Measurements from ENCODE around the gene TMEM30B.

The TMEM30B gene

GRCh38 chr14:61281186-61281947 lies at the start of gene TMEM30B:
Gene TMEM30B (minus strand): TSS chr14:61281338. CDS start chr14:61281147, 191 bp downstream.
- H3K36me3 ChIP-seq (ENCODE audit: control insufficient read depth, insufficient read depth, low read length, severe bottlenecking) = no peaks in the 10 kb centered on the region
- no peak for DNase-seq (ENCODE audit: low read depth)
- H3K9ac ChIP-seq (ENCODE audit: low read length) = peak within 1 kb of the TSS; percentile 92

GRCh38 chr14:61330511-61330910 lies 49.4 kb upstream of the TMEM30B start:
- Histone ChIP-seq H3K4me3 (ENCODE audit: low read length) (no peak overlapping the region), H3K27me3 (replicated peaks; ENCODE audit: control insufficient read depth, insufficient read depth, low read length) (peaks cover 4% of the 10 kb centered on the region), H3K36me3 (ENCODE audit: control insufficient read depth, insufficient read depth, low read length, severe bottlenecking) (no peaks in the 10 kb centered on the region), H3K9me3 (ENCODE audit: control insufficient read depth, low read length) (peaks cover 4% of the 10 kb centered on the region), H3K4me1 (ENCODE audit: control insufficient read depth, insufficient read depth, low read length) (peaks cover 6% of the 10 kb centered on the region), H3K9ac (ENCODE audit: low read length) (no peak overlapping the region)
- DNase-seq (ENCODE audit: low read depth) = no peak

More at GRCh38 chr14:61281186-61281947, at the start of gene TMEM30B:
- Histone ChIP-seq H3K9me3 (ENCODE audit: control insufficient read depth, low read length) (peaks cover 4% of the 10 kb centered on the region), H3K27me3 (replicated peaks; ENCODE audit: control insufficient read depth, insufficient read depth, low read length) (no peaks in the 10 kb centered on the region), H3K4me1 (ENCODE audit: control insufficient read depth, insufficient read depth, low read length) (peaks cover 43% of the 10 kb centered on the region), H3K4me3 (ENCODE audit: low read length) (peak within 1 kb of the TSS; percentile 89)

- no peak for DNase-seq (ENCODE audit: low read depth)
- H3K9ac ChIP-seq (ENCODE audit: low read length) = no peak overlapping the region
- H3K4me1 ChIP-seq (ENCODE audit: control insufficient read depth, insufficient read depth, low read length) = peaks cover 6% of the 10 kb centered on the region
- peaks cover 4% of the 10 kb centered on the region for H3K27me3 ChIP-seq (replicated peaks; ENCODE audit: control insufficient read depth, insufficient read depth, low read length)
- H3K9me3 ChIP-seq (ENCODE audit: control insufficient read depth, low read length) = peaks cover 6% of the 10 kb centered on the region
- H3K4me3 ChIP-seq (ENCODE audit: low read length) = no peak overlapping the region
- H3K36me3 ChIP-seq (ENCODE audit: control insufficient read depth, insufficient read depth, low read length, severe bottlenecking) = no peaks in the 10 kb centered on the region
Observed at GRCh38 chr14:61329478-61330051, 48.4 kb upstream of the TMEM30B start.

GRCh38 chr14:61328626-61329262 lies 47.6 kb upstream of the TMEM30B start:
- peaks cover 9% of the 10 kb centered on the region for H3K27me3 ChIP-seq (replicated peaks; ENCODE audit: control insufficient read depth, insufficient read depth, low read length)
- no peak for DNase-seq (ENCODE audit: low read depth)
- no peak overlapping the region for H3K9ac ChIP-seq (ENCODE audit: low read length)
- no peaks in the 10 kb centered on the region for H3K36me3 ChIP-seq (ENCODE audit: control insufficient read depth, insufficient read depth, low read length, severe bottlenecking)
- peaks cover 6% of the 10 kb centered on the region for H3K9me3 ChIP-seq (ENCODE audit: control insufficient read depth, low read length)
- no peak overlapping the region for H3K4me3 ChIP-seq (ENCODE audit: low read length)
- peaks cover 6% of the 10 kb centered on the region for H3K4me1 ChIP-seq (ENCODE audit: control insufficient read depth, insufficient read depth, low read length)

GRCh38 chr14:61326847-61327246 lies 45.7 kb upstream of the TMEM30B start:
- peaks cover 15% of the 10 kb centered on the region for H3K4me1 ChIP-seq (ENCODE audit: control insufficient read depth, insufficient read depth, low read length)
- no peak overlapping the region for H3K9ac ChIP-seq (ENCODE audit: low read length)
- DNase-seq (ENCODE audit: low read depth) = no peak
- H3K27me3 ChIP-seq (replicated peaks; ENCODE audit: control insufficient read depth, insufficient read depth, low read length) = peaks cover 21% of the 10 kb centered on the region
- H3K4me3 ChIP-seq (ENCODE audit: low read length) = no peak overlapping the region
- peaks cover 6% of the 10 kb centered on the region for H3K9me3 ChIP-seq (ENCODE audit: control insufficient read depth, low read length)
- no peaks in the 10 kb centered on the region for H3K36me3 ChIP-seq (ENCODE audit: control insufficient read depth, insufficient read depth, low read length, severe bottlenecking)

GRCh38 chr14:61326146-61326545 lies 45.0 kb upstream of the TMEM30B start:
- H3K4me3 ChIP-seq (ENCODE audit: low read length) = no peak overlapping the region
- no peaks in the 10 kb centered on the region for H3K36me3 ChIP-seq (ENCODE audit: control insufficient read depth, insufficient read depth, low read length, severe bottlenecking)
- H3K27me3 ChIP-seq (replicated peaks; ENCODE audit: control insufficient read depth, insufficient read depth, low read length) = peaks cover 21% of the 10 kb centered on the region
- H3K9me3 ChIP-seq (ENCODE audit: control insufficient read depth, low read length) = peaks cover 6% of the 10 kb centered on the region
- no peak overlapping the region for H3K9ac ChIP-seq (ENCODE audit: low read length)
- H3K4me1 ChIP-seq (ENCODE audit: control insufficient read depth, insufficient read depth, low read length) = peaks cover 16% of the 10 kb centered on the region
- DNase-seq (ENCODE audit: low read depth) = no peak

GRCh38 chr14:61325166-61325565 lies 44.0 kb upstream of the TMEM30B start:
- H3K4me3 ChIP-seq (ENCODE audit: low read length) = no peak overlapping the region

GRCh38 chr14:61323970-61324369 lies 42.8 kb upstream of the TMEM30B start:
- Histone ChIP-seq H3K27me3 (replicated peaks; ENCODE audit: control insufficient read depth, insufficient read depth, low read length) (peaks cover 26% of the 10 kb centered on the region), H3K4me3 (ENCODE audit: low read length) (no peak overlapping the region), H3K4me1 (ENCODE audit: control insufficient read depth, insufficient read depth, low read length) (peaks cover 16% of the 10 kb centered on the region), H3K9me3 (ENCODE audit: control insufficient read depth, low read length) (peaks cover 6% of the 10 kb centered on the region), H3K9ac (ENCODE audit: low read length) (no peak overlapping the region), H3K36me3 (ENCODE audit: control insufficient read depth, insufficient read depth, low read length, severe bottlenecking) (no peaks in the 10 kb centered on the region)
- DNase-seq (ENCODE audit: low read depth) = no peak

More at GRCh38 chr14:61325166-61325565, 44.0 kb upstream of the TMEM30B start:
- peaks cover 6% of the 10 kb centered on the region for H3K9me3 ChIP-seq (ENCODE audit: control insufficient read depth, low read length)
- peaks cover 16% of the 10 kb centered on the region for H3K4me1 ChIP-seq (ENCODE audit: control insufficient read depth, insufficient read depth, low read length)
- no peak for DNase-seq (ENCODE audit: low read depth)
- no peak overlapping the region for H3K9ac ChIP-seq (ENCODE audit: low read length)
- no peaks in the 10 kb centered on the region for H3K36me3 ChIP-seq (ENCODE audit: control insufficient read depth, insufficient read depth, low read length, severe bottlenecking)
- H3K27me3 ChIP-seq (replicated peaks; ENCODE audit: control insufficient read depth, insufficient read depth, low read length) = peaks cover 21% of the 10 kb centered on the region

GRCh38 chr14:61322799-61323290 lies 41.7 kb upstream of the TMEM30B start:
- Histone ChIP-seq H3K9ac (ENCODE audit: low read length) (no peak overlapping the region), H3K4me1 (ENCODE audit: control insufficient read depth, insufficient read depth, low read length) (peaks cover 16% of the 10 kb centered on the region), H3K4me3 (ENCODE audit: low read length) (peak overlapping the region; percentile 81), H3K27me3 (replicated peaks; ENCODE audit: control insufficient read depth, insufficient read depth, low read length) (peaks cover 26% of the 10 kb centered on the region), H3K9me3 (ENCODE audit: control insufficient read depth, low read length) (peaks cover 6% of the 10 kb centered on the region), H3K36me3 (ENCODE audit: control insufficient read depth, insufficient read depth, low read length, severe bottlenecking) (no peaks in the 10 kb centered on the region)
- DNase-seq (ENCODE audit: low read depth) = peak; percentile 7

GRCh38 chr14:61322011-61322798 lies 41.1 kb upstream of the TMEM30B start:
- H3K9ac ChIP-seq (ENCODE audit: low read length) = no peak overlapping the region
- peak overlapping the region; percentile 81 for H3K4me3 ChIP-seq (ENCODE audit: low read length)
- peaks cover 16% of the 10 kb centered on the region for H3K4me1 ChIP-seq (ENCODE audit: control insufficient read depth, insufficient read depth, low read length)
- no peaks in the 10 kb centered on the region for H3K36me3 ChIP-seq (ENCODE audit: control insufficient read depth, insufficient read depth, low read length, severe bottlenecking)
- H3K9me3 ChIP-seq (ENCODE audit: control insufficient read depth, low read length) = peaks cover 6% of the 10 kb centered on the region
- peaks cover 30% of the 10 kb centered on the region for H3K27me3 ChIP-seq (replicated peaks; ENCODE audit: control insufficient read depth, insufficient read depth, low read length)
- DNase-seq (ENCODE audit: low read depth) = no peak

Data from adipocyte (in vitro differentiated cells).